Activated B cell treated with CpG ODN at 0.5 μM for 24 hours (primary cell): ENCODE data around the gene KCNJ10. TPM values are rescaled to one million over a fixed set of nuclear protein-coding genes. Genes with fewer than 3 reads are reported as not detected.
"Not testable (repeated sequence)": the region's sequence is repeated elsewhere in the genome, so short reads cannot be mapped to it uniquely, and the experiment has no call there.

Experiments
- ATAC-seq: fragments of 200-7000 bp; cut with Tn5 transposase; one replicate; pipeline ENCODE4 v1.10.0; 2021; ENCODE audit warnings: low read depth, mild to moderate bottlenecking, moderate library complexity
- CTCF ChIA-PET: fragments of 350-600 bp; sonication (Branson Sonifier 250); formaldehyde crosslinking; loops from one replicate; lab custom pipeline; 2021; ENCODE audit warnings: antibody characterized with exemption; lab: Charles Lee
- POLR2A ChIA-PET: fragments of 350-600 bp; sonication (Branson Sonifier 250); formaldehyde crosslinking; loops from one replicate; lab custom pipeline; 2021; ENCODE audit warnings: antibody characterized with exemption; lab: Charles Lee
- DNase-seq: peaks from one replicate; pipeline ENCODE4 v3.0.0; 2022
- H3K27ac Mint-ChIP-seq: one replicate; pipeline ENCODE4 v1.8.0; 2020; ENCODE audit warnings: mixed read lengths
- H3K27me3 Mint-ChIP-seq: one replicate; pipeline ENCODE4 v1.8.0; 2021; ENCODE audit warnings: mixed read lengths
- H3K36me3 Mint-ChIP-seq: one replicate; pipeline ENCODE4 v1.8.0; 2021; ENCODE audit warnings: low read depth, mixed read lengths
- H3K4me1 Mint-ChIP-seq: one replicate; pipeline ENCODE4 v1.8.0; 2021; ENCODE audit warnings: mixed read lengths
- H3K4me3 Mint-ChIP-seq: one replicate; pipeline ENCODE4 v1.8.0; 2020; ENCODE audit warnings: mild to moderate bottlenecking, mixed read lengths
- H3K9me3 Mint-ChIP-seq: one replicate; pipeline ENCODE4 v1.8.0; 2020; ENCODE audit warnings: mixed read lengths
- CTCF ChIP-seq: fragments of 200-600 bp; IDR thresholded peaks from one replicate; pipeline ENCODE4 v1.8.0; 2022; ENCODE audit warnings: antibody characterized with exemption, mild to moderate bottlenecking
- intact Hi-C: fragments of 100-400 bp; cut with micrococcal nuclease; formaldehyde crosslinking; loops from one replicate; pipeline ENCODE4 v1.15.1; 2024
- total RNA-seq: library from RNA; stranded (reverse); gene quantifications from 2 replicates; pipeline ENCODE4 v1.2.3, GENCODE V29; 2022

KCNJ10 gene
- total RNA-seq, 1 donor from 2014 or later = not detected

DNA sequence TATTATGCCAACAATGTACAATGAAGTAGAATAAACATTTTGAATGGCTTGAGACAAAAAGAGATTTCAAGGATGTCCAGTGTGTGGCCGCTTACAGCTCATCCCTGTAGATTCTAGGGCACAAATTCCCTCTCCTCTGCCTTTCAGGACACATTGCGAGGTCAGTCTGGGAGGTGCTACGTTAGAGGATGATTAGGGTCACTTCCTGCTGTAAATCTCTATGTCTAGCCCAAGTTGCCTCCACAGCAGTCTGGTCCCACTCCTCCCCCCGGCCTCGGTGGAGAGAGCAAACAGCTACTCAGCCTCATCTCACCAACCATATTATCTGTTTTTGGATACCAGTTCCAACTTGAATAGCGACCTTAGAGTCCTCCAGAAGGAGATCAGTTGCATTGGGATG, 17.0 kb downstream of the KCNJ10 start:
- no peaks in the 10 kb centered on the region for H3K9me3 Mint-ChIP-seq
- no peak for DNase-seq
- ATAC-seq = no peak
- intact Hi-C loops = no loop called here
- H3K4me1 Mint-ChIP-seq = no peaks in the 10 kb centered on the region
- H3K36me3 Mint-ChIP-seq = no peaks in the 10 kb centered on the region
- POLR2A ChIA-PET = interaction anchor here (0.6 kb wide), 1 partner anchor 17 kb away, joined by 3 read pairs; no protein-coding TSS in a partner anchor
- H3K4me3 Mint-ChIP-seq = no peak overlapping the region
- CTCF ChIA-PET = no interaction called here
- peaks cover 55% of the 10 kb centered on the region for H3K27me3 Mint-ChIP-seq
- no peak overlapping the region for H3K27ac Mint-ChIP-seq
- TF ChIP-seq CTCF = no peak

GRCh38 chr1:160050619-160051018, 19.3 kb downstream of the KCNJ10 start:
- POLR2A ChIA-PET = no interaction called here
- CTCF ChIA-PET = no interaction called here

GRCh38 chr1:160050182-160050581, 19.8 kb downstream of the KCNJ10 start:
- H3K4me3 Mint-ChIP-seq, H3K9me3 Mint-ChIP-seq, DNase-seq, ATAC-seq, H3K36me3 Mint-ChIP-seq, intact Hi-C loops, CTCF ChIA-PET, H3K27ac Mint-ChIP-seq: not testable (repeated sequence)
- Mint-ChIP-seq H3K27me3 (peaks cover 43% of the 10 kb centered on the region), H3K4me1 (peaks cover 12% of the 10 kb centered on the region)
- POLR2A ChIA-PET = interaction anchor here (0.6 kb wide), 1 partner anchor 10 kb away, joined by 3 read pairs; no protein-coding TSS in a partner anchor

More at GRCh38 chr1:160050619-160051018, 19.3 kb downstream of the KCNJ10 start:
- H3K4me1 Mint-ChIP-seq = peaks cover 12% of the 10 kb centered on the region
- intact Hi-C loops = no loop called here
- no peaks in the 10 kb centered on the region for H3K9me3 Mint-ChIP-seq
- ATAC-seq (no peak), DNase-seq (no peak)
- no peak for TF ChIP-seq CTCF
- H3K36me3 Mint-ChIP-seq = no peaks in the 10 kb centered on the region
- H3K27ac Mint-ChIP-seq = no peak overlapping the region
- H3K4me3 Mint-ChIP-seq = no peak overlapping the region
- peaks cover 43% of the 10 kb centered on the region for H3K27me3 Mint-ChIP-seq

GRCh38 chr1:160049101-160049500, 20.9 kb downstream of the KCNJ10 start:
- Mint-ChIP-seq H3K27ac (no peak overlapping the region), H3K4me1 (peaks cover 12% of the 10 kb centered on the region), H3K9me3 (no peaks in the 10 kb centered on the region), H3K4me3 (no peak overlapping the region), H3K36me3 (no peaks in the 10 kb centered on the region), H3K27me3 (peaks cover 36% of the 10 kb centered on the region)
- ATAC-seq (no peak), DNase-seq (no peak)
- TF ChIP-seq CTCF = no peak
- intact Hi-C loops = no loop called here
- POLR2A ChIA-PET = no interaction called here
- CTCF ChIA-PET = interaction anchor here (5.0 kb wide), 1 partner anchor 35 kb away, joined by 81 read pairs; the partner anchor contains the start of gene KCNJ9

- Mint-ChIP-seq H3K36me3 (no peaks in the 10 kb centered on the region), H3K27ac (no peak overlapping the region), H3K4me1 (peaks cover 12% of the 10 kb centered on the region), H3K27me3 (peaks cover 36% of the 10 kb centered on the region), H3K9me3 (no peaks in the 10 kb centered on the region), H3K4me3 (no peak overlapping the region)
- ATAC-seq = no peak
- intact Hi-C loops = no loop called here
- CTCF ChIA-PET = interaction anchor here (5.0 kb wide), 1 partner anchor 35 kb away, joined by 81 read pairs; the partner anchor contains the start of gene KCNJ9
- no peak for TF ChIP-seq CTCF
- DNase-seq = no peak
- POLR2A ChIA-PET = no interaction called here
These were observed 21.6 kb downstream of the KCNJ10 start for GRCh38 chr1:160048335-160048734.
